GM19193 (cell line): Measurements from ENCODE around the gene C3orf80.

Experiments
- POLR2A ChIP-seq: IDR thresholded peaks from 4 replicates; pipeline ENCODE4 v1.6.1; 2011; ENCODE audit not compliant: insufficient read depth, insufficient read length; ENCODE audit errors: extremely low read depth

Gene C3orf80

GRCh38 chr3:160253298-160253697, 28.1 kb downstream of the C3orf80 start:
- TF ChIP-seq POLR2A: no peak

GRCh38 chr3:160257606-160258005, 32.4 kb downstream of the C3orf80 start:
- TF ChIP-seq POLR2A: no peak

- TF ChIP-seq POLR2A: no peak
These were observed 34.4 kb downstream of the C3orf80 start for GRCh38 chr3:160259589-160259988.

- no peak for TF ChIP-seq POLR2A
These were observed 35.5 kb downstream of the C3orf80 start for GRCh38 chr3:160260587-160261270.

GRCh38 chr3:160265088-160265487, 39.9 kb downstream of the C3orf80 start:
- TF ChIP-seq POLR2A: no peak
